ENCODE results near the gene SF3B2. TPM values are rescaled to one million over a fixed set of nuclear protein-coding genes. Genes with fewer than 3 reads are reported as not detected.
"Not testable (repeated sequence)": the region's sequence is repeated elsewhere in the genome, so short reads cannot be mapped to it uniquely, and the experiment has no call there.

Gene SF3B2
- polyA plus RNA-seq, 3 donors, result 229 to 250 (median 238) TPM

DNA sequence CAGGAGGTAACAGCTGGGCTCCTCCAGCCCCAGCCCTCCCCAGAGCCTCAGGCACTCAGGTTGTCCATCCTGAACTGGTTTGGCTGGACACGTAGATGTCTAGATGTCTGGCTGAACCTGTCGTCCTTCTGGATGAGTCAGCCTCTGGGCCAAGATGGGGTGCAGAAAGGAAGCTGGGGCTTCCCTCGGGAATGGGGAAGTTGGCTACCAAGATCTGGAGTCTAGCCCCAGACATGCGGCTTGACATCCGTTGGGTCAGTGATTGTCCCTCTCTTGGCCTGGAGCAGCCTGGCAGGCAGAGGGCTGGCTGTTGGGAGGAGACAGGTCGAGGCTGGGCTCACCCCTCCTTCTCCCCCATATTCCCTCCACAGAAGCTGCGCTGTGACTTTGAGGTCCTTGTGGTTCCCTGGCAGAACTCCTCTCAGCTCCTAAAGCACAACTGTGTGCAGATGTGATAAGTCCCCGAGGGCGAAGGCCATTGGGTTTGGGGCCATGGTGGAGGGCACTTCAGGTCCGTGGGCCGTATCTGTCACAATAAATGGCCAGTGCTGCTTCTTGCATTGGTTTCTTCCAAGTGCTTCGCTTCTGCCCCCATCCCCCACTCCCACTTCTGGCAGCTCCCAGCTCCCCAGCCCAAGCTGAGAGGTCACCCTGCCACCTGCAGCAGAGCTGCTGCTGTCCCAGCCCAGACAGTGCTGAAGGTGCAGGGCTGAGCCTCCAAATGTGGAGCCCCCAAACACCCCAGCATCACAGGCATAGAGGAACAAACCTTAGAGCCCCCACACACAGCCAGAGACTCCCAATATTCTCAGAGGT lies 39.0 kb upstream of the SF3B2 start:
- no peak for DNase-seq

DNA sequence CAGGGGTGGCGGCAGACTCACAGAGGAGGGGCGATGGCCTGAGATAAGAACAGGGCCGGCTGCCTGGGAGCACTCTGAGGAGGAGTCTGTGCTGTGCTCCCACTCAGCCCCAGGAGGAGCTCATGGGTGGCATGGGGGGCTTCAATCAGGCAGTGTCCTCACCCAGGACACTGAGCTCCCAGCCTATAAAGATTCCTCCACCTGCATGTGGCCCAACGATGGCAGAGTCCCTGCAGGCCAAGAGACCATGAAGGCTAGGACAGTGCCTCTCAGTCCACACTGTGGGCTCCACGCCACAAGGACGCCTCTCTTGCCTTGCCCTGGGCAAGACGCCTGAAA lies 38.4 kb upstream of the SF3B2 start:
- DNase-seq, result no peak

DNA sequence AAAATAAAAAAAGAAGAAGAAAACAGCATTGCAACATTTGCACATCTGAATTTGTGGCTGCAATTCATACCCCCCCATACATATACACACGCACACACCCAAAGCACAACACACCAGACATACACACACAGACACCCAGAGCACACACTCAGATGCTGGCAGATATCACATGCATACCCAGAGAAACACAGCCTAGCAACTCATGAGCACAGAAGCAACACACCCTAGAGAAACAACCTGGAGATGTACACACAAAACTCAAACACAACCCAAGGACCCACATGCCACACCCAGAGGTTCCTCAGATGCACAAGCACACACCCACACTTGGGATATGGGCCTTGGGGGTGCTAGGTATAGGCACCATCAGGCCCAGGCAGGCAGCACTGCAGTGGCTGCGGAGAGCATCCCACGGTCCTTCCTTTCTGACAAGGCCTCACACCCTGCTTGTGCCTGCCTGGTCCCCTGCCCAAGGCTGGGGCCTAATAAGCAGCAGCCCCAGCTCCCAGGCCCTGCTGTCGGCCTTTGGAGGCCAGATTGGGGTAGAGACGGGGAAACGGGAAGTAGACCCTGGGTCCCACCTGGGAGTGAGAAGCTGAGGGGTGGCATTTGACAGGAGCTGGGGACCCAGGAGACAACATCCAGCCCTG lies 37.2 kb upstream of the SF3B2 start:
- no peak for DNase-seq

DNA sequence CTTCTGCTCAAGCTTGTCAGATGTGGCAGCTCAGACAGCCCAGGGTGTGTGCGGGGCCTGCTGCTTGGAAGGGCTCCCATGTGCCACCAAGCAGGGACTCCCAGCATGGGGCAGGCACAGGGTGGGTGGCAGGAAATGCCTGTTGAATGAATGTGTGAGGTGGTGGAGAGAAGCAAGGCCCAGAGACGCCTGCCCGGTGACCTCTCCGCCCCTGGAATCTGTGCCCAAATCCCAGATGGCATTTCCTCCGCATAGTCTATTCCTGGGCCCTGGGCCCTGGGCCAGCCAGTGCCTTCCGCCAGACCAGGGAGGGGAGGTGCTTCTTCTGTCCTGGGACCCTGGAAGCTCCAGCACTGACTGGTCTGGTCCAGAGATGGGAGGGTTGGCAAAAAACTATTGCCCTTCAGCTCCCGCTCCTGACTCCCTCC lies 36.7 kb upstream of the SF3B2 start:
- no peak for DNase-seq

DNA sequence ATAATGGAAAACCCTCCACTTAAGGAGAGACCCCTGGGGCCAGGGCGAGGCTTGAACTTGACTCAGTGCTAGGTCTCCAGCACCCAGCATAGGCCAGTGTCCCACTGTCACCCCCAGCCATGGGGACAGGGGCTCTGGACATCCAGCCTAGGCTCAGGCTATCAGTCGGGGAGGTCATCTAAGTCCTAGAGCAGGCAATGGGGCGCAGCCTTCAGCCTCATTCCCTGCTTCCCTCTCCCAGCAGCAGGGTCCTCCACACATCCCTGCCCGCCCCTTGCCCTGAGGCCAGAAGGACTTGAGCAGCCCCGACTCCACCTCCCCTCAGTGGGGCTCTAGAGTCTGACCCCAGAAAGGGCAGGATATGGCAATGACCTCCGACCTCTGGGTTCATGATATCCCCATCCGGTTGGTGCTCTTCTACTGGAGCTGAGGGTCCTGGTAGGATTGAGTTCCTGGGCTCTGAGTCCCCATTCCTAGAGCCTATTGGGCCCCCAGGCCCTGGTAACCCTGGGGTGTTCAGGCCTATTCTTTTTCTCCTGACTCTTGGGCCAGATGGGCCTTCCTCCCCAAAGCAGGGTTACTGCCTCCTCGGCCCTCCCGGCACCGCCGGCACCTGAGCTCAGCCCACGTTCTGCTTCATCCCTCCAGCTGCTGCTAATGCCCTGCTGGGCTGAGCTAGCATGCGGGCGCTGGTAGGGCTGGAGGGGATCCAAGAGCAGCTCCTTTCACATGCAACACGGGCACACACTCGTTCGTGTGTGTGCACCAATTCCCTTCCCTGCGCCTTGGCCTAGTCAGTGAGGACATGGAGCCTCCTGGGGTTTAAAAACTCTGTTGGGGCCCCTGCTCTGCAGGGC lies 36.0 kb upstream of the SF3B2 start:
- DNase-seq, result no peak

DNA sequence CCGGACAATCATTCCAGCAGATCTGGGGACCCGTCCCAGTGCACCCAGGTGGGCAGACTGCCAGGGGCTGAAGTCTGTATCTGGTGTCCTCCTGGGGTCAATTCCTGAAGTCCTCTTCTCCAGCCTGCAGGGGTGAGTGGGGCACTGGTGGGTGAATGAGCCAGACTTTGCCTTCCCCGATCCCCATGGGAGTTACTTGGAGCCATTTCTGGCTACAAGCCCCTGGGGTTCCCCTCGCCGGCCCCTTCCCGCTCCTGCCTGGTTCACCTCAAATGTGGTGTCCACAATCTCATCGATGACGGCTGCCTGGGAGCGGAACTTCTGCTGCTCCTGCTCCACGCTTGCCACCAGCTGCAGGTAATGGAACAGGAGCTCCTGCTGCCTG lies 35.4 kb upstream of the SF3B2 start:
- DNase-seq, result no peak

DNA sequence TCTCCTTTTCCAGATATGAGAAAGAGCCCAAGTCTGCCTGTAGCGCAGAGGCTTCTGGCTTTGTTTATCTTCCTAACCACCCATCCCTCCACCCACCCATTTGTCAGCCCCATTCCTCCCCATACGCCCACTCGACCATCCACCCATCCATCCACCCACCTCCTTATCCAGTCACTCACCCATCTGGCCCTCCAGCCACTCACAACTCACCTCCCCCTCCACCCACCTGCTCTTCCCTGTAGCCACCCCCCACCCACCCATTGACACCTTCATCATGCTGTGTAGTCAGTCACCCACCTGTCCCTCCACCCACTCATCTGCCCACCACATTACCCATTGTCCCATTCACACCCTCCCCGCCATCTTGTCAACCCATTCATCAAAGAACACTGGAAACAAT lies 34.8 kb upstream of the SF3B2 start:
- no peak for DNase-seq

DNA sequence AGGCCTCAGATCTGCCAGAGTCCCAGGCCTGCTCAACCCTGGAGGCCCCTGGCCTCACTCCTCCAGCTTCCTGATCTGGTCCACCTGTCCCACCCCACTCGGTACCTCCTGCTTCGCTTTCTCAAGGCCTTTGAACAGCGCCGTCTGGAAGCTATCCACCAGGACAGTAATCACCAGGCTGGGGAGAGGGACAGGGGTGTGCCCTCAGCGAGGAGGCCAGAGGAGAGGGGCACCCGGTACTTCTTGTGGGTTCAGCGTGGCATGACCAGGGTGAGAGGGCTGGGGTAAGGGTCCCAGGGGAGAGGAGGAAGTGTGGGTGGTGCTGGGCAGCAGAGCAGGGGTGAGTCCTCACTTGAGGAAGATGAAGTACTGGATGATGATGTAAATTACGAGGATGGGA lies 32.0 kb upstream of the SF3B2 start:
- DNase-seq, result no peak

DNA sequence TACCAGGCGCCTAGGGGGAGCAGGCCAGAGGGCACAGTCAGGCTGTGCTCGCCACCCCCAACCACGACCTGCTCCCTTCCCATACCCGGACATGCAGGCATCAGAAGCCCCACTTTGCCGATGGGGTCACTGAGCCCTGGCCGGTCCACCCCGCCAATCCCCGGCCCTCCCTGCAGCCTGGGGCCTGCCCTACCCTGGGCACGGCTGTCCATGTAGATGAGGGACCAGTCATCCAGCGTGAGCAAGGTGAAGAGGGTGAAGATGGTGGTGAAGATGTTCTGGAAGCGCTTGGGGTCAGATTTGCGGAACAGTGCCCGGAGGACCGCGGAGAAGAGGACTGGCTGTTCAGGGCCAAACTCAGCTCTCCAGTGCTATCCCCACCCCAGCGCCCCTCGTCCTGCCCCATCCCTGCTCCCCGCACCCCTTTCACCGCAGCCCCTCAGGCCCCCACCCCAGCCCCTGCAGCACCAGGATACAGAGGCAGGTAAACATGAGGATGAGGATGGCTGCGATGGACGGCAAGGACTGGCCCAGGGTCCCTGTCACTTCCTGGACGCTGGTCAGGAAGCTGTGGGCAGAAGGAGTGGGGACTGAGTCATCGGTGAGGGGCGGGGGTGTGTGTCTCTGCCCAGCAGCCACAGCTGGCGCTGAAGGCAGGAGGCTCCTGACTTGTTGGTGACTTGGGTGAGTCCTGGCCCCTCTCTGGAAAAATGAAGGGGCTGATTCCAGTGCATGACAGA lies 31.4 kb upstream of the SF3B2 start:
- no peak for DNase-seq

DNA sequence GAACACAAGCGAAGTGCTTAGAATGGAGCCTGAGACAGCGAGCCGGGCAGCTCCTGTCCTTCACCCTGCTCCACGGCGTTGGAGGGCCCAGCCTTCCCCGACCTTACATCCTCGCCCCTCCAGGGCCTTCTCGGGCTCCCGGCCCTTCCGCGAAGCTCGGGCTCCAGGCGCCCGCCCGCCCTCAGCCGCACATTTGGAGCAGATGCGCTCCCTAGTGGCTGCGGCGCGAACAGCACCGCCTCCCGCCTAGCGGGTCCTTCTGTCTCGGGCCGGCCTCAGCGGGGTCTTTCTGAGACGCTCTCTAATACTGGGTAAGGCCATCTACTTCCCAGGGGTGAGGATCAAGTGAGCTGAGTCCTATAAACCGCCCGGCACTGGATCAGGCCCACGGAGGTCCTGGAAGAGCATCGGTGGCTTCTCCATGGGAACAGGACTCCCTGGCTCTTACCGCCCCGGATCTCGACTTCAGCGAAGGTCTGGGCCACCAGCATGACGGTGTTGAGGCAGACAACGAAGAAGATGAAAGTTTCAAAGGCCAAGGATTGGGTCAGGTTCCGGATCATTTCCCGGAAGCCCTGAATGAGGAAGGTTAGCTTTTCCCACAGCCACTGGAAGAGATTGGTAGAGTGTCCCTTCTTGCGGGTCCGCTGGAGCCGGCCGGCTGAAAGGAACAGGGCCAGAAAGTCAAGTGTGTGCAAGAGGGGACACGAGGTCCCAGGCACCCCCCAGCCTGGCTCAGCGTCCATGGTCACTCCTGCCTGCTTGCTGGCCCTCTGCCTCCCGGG lies 29.6 kb upstream of the SF3B2 start:
- peak; percentile 44 for DNase-seq

DNA sequence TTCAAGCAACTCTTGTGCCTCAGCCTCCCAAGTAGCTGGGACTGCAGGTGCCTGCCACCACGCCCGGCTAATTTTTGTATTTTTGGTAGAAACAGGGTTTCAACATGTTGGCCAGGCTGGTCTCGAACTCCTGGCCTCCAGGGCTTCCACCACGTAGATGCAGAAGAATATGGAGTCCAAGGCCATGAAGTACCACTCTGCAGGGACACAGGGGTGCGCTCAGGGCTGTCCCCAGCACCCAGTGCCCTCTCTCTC lies 29.1 kb upstream of the SF3B2 start:
- not testable (repeated sequence) for DNase-seq

DNA sequence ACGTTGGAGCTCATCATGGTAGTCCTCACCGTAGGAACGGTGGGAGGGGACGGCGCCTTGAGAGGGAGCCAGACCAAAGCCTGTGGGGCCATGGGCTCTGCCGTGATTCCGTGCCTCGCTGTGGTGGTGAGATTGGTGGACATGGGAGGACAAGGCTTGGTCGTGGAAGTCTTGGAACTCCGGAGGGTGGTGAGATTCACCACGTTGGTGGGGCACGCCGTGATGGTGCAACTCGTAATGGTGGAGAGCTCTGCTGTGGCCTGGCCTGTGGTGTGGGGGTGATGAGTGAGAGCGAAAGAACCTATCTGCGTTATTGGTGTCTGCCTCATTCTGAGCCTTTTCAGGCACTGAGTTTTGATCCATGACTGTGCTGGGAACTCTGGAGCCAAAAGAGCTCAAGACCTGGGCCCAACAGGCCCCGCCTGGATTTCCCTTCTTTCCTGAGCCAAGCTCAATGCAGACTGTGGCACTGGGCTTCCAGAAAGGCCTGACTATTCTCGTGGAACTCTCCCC lies 26.1 kb upstream of the SF3B2 start, which contains the start of gene CATSPER1:
TSS of gene CATSPER1 (minus strand) at position 463 of the 513 bp plus-strand sequence. CDS start at position 363, 100 bp downstream.
- no peak for DNase-seq

DNA sequence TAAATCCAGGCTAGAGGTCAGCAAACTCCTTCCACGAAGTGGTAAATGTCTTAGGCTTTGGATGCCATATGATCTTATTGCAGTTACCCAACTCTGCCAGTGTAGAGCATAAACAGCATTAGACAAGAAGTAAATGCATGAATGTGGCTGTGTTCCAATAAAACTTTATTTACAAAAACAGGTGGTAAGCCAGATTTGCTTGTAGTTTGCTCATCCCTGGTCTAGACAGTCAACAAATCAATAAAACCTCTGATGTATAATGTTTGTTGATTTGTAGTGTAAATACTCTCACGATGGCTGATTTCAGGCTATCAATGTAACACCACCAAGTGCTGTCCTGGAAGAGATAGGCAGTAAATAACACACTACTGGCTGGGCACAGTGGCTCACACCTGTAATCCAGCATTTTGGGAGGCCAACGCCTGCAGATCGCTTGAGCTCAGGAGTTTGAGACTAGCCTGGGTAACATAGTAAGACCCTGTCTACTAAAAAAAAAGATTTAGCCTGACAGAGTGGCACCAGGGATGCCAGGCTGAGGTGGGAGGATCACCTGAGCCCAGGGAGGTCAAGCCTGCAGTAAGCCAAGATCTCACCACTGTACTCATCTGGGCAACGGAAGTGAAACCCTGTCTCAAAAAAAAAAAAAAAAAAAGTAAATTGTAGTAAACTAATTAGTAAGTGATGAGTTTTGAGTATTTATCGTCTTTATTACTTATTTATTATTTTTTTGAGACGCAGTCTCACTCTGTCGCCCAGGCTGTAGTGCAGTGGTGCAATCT lies 19.0 kb upstream of the SF3B2 start:
- no peak for DNase-seq

DNA sequence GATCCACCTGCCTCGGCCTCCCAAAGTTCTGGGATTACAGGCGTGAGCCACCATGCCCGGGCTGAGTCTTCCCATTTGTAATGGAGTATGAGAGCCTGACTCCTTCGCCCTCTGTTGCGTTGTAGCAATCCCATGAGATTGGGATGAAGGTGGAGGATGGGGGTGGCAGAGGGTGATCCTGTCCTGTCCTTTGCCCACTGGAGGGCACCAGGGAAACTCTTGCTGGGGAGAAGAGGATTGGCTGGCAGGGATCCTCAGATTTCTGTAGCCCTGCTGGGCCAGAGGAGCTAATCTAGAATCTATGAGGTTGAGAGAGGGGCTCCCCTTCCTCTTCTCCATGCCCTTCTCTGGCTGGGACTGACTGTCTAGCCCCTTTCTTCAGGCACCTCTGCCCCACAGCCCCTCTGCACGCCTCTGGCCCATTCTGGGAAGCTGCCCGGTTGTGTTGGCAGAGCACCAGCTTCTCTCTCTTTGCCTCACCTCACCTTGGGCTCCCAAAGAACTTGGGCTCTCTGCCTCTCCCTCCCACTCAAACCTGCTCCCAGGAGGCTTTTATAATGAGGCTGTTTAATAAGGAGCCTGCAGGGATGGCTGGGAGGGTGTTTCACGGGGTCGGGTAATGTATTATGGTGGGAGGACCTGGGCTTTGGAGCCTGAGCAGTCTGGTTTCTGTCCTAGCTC lies 16.4 kb upstream of the SF3B2 start:
- no peak for DNase-seq

DNA sequence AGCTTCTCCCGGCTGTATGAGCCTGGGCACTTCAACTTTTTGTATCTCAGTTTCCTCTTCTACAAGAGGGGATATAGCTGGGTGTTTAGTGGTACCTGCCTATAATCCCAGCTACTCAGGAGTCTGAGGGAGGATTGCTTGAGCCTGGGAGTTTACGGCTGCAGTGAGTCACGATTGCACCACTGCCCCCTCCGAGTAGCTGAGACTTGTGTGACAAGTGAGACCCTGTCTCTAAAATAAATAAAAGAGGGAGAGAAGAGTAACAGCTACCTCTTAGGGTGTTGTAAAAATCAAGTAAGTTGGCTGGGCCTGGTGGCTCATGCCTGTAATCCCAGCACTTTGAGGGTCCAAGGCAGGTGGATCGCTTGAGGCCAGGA lies 15.8 kb upstream of the SF3B2 start:
- DNase-seq, result no peak

DNA sequence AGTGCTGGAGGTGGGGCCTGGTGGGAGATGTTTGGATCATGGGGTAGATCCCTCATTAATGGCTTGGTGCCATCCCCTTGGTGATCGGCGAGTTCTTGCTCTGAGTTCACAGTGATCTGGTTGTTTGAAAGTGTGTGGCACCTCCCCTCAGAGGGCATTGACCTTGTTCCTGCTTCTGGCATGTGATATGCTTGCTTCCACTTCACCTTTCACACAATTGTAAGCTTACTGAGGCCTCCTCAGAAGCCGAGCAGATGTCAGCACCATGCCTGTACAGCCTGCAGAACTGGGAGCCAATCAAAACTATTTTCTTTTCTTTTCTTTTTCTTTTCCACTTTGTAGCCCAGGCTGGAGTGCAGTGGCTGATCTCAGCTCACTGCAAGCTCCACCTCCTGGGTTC lies 14.8 kb upstream of the SF3B2 start:
- no peak for DNase-seq

DNA sequence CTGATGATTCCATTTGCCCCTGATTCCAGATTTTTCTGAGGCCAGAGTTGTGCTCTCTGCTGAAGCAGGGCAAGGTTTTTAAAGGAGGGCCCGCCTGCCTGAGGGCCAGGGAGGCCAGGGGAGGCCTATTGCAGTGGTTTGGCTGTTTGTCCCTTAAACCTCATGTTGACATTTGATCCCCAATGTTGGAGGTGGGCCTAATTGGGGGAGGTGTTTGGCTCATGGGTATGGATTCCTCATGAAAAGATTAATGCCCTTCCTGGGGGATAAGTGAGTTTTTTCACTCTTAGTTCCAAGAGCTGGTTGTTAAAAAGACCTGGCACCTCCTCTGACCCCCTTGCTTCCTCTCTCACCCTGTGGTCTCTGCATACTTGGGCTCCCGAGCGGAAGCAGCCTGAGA lies 12.4 kb upstream of the SF3B2 start:
- DNase-seq, result no peak

DNA sequence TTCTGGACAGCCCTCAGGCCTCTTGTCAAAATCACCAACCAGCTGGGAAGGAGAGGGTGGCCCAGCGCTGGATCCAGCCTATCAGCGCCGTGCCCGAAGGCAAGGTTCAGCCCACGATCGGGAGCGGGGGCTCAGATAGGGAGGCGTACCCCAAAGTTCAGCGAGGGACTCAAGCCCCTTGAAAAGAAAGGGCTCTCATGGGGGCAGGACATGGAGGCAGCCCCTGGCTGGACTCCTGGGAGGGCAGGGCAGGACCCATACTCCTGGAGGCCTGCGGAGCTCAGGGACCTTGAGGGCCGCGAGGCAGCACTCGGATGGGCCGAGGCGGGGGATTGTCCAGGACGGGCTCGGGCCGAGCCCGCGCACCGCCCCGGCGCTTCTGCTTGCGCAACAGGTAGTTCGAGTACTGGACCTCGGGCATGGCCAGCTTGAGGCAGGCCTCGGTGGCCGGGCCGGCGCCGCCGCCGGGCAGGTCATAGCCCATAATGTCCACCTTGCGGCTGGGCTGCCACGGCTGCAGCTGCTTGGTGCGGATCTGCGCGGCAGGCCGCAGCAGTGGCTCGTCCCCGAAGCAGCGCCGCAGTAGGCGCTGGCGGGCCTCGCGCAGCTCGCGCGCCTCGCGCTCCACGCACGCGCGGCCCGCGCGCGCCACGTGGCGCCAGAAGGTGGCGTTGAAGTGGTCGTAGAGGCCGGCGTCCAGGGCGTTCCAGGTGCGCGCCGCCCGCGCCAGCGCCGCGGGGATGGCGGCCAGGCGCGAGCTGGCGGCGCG lies 9.8 kb upstream of the SF3B2 start:
- no peak for DNase-seq

Data from renal pelvis (tissue), 4 donors.